GM21619 (cell line): ENCODE measurements around the gene TMIE.

Experiments used
- ATAC-seq: cut with Tn5 transposase; IDR thresholded peaks from one replicate; pipeline ENCODE4 v1.9.1; 2021; ENCODE audit not compliant: unreplicated experiment

The TMIE gene

GRCh38 chr3:46707601-46708011, 6.4 kb downstream of the TMIE start:
- no peak for ATAC-seq

- no peak for ATAC-seq
These were observed 7.4 kb downstream of the TMIE start for GRCh38 chr3:46708401-46709156.

GRCh38 chr3:46709157-46709654, 8.0 kb downstream of the TMIE start:
- ATAC-seq, result no peak

GRCh38 chr3:46709721-46710120, 8.5 kb downstream of the TMIE start:
- ATAC-seq, result no peak

- ATAC-seq, result no peak
These were observed 9.0 kb downstream of the TMIE start for GRCh38 chr3:46710229-46710628.

GRCh38 chr3:46710671-46711295, 9.6 kb downstream of the TMIE start:
- ATAC-seq, result no peak

GRCh38 chr3:46711305-46711704, 10.1 kb downstream of the TMIE start:
- ATAC-seq, result no peak

- no peak for ATAC-seq
These were observed 10.6 kb downstream of the TMIE start for GRCh38 chr3:46711760-46712159.

GRCh38 chr3:46712191-46713049, 11.2 kb downstream of the TMIE start:
- no peak for ATAC-seq

- ATAC-seq, result no peak
These were observed 12.1 kb downstream of the TMIE start for GRCh38 chr3:46713050-46713897.

GRCh38 chr3:46713898-46714552, 12.8 kb downstream of the TMIE start:
- peak; percentile 70 for ATAC-seq

GRCh38 chr3:46714728-46715506, 13.7 kb downstream of the TMIE start:
- no peak for ATAC-seq

- no peak for ATAC-seq
These were observed 14.4 kb downstream of the TMIE start for GRCh38 chr3:46715507-46716175.

- ATAC-seq, result no peak
These were observed 15.6 kb downstream of the TMIE start for GRCh38 chr3:46716461-46717441.

- no peak for ATAC-seq
These were observed 16.4 kb downstream of the TMIE start, which contains the start of gene PRSS50 for GRCh38 chr3:46717447-46718231. PRSS50 (minus strand) TSS chr3:46717869; CDS start chr3:46717824, 45 bp downstream.

- no peak for ATAC-seq
These were observed 17.9 kb downstream of the TMIE start for GRCh38 chr3:46719044-46719565.
